GM18508 (cell line): ENCODE measurements around the gene CEP112.

Experiments used
- ATAC-seq: cut with Tn5 transposase; IDR thresholded peaks from one replicate; pipeline ENCODE4 v1.9.1; 2021; ENCODE audit warnings: moderate number of reproducible peaks; ENCODE audit not compliant: insufficient read depth, unreplicated experiment

CEP112 gene

GRCh38 chr17:65593092-65593854, 598.7 kb downstream of the CEP112 start:
- ATAC-seq: no peak

DNA sequence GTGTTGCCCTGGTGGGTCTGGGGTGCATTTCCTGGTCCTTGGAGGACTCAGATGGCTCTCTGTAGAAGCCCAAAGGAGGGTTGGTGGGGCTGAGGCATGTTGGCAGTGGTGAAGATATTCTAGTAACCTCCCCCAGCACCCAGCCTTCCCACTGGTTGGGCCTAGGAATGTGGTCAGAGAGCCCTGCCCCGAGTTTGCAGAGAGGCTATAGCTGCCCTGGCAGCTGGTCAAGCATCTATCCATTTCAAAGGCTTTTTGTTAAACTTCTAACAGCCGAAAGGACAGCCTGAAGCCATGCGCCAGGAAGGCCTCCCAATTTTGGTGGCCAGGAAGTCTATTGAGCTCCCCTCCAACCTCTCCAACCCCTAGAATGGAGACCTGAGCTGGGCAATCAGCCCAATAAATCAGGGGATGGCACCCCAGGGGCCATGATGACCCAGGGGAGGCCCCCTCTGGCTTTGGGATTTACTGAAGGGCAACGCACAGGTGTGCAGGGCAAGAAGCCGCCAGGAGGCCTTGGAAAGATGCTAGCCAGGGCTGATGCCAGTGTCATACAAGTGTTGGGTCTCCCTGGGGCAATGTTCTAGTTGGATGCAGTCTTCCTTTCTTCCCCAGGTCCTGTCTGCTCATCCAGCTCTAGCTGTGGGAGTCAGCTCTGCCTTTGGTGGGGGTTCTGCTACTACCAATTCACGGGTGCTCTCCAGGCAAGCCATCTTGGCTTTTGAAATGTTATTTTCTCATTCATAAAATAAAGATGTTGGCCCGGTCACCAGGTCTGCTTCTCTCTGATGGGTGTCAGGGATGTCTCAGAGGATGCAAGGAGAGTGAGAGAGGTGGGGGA, 599.6 kb downstream of the CEP112 start:
- no peak for ATAC-seq

DNA sequence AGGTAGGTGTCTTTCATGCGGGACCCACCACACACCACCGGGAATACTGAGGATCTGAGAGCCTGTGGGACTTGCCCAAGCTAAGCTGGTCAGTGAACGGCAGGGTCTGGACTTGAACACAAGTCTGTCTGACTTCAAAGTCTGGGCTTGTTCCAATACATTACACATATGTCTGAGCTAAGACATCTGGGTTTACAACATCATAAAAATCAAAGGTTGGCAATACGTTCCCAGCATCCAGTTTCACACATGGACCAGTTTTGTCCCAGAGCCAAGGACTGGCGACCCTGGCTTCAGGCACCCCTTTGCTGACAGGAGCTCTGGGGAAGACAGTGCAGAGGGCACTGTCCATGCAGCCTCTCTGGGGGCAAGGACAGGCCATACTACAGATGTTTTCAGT, 602.6 kb downstream of the CEP112 start:
- no peak for ATAC-seq

DNA sequence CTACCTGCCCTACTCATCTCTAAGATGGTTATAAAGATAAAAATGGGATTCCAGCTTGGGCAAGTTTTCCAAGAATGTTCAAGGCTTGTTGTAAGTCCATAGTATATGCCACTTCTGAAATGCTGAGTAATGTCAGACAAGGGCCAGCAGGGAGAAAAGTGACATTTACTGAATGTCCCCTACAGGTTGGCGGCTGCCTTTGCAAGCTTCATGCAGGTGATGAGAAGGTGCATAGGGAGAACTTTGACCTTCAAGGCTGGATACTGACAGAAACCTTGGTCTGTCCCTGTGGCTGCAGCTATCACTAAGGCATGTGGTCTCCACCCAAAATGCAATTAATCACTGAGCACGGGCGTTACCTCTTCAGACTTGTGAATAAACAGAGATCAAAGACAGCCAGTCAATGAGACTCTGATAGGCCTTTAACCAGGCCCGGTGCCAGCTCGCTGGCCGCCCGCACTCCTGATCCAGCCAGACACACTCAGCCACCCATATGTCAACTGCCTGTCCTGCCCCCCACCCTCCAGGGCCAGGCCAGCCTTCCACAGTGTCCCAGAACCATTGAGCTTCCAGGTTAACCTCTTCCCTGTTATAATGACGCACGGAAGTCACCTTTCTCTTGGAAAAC, 603.6 kb downstream of the CEP112 start:
- no peak for ATAC-seq

DNA sequence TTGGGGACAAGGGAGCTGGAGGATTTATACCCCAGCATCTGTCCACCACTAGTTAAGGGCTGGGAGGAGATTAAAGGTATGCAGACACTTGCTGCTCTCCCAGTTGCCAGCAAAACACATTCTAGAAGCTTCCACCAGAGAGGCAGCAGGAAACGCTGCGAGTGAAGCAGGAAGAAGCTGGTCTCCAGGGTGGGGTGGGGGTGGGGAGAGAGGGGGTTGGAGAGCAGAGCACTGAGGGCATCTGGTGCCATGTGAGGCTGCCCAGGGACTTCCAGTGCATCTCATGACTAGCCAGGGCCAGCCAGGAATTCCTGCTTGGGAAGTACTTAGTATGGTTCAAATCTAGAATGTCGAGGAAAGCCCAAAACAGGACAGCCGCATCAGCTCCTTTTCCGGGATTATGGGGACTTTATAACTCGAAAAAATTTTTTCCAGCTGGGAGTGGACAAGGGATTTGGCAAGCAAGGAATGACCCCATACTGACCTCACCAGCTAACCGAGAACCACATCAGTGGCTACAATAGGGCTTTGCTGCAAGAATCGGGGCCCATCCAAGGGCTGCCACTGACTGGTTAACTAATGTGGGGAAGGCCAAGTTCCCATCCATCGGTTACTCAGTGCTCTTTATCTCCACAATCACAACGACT, 604.3 kb downstream of the CEP112 start:
- ATAC-seq: no peak

DNA sequence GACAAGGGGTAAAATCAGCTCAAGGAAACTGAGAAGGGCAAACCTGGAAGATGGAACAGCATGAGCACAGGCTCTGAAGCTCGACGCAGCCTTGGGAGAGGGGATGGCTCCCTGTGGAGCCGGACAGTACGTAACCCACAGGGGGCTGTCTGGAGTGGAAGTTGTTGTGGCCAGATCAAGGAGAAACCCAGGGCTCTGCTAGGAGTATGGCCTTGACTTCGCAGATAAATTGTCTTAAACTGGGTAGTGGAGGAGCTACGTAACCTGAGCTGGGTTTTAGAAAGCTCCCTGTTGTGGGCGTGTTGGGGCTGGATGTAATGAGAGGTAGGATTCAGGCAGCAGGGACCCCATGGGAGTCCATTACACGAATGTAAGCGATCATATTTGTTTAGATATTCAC, 605.0 kb downstream of the CEP112 start:
- ATAC-seq: no peak
